Glutamatergic neuron (in vitro differentiated cells): ENCODE data around the gene TLE7. TPM values are rescaled to one million over a fixed set of nuclear protein-coding genes. Genes with fewer than 3 reads are reported as not detected.

Source experiments
- DNase-seq: peaks from one replicate; pipeline ENCODE4 v3.0.0; 2022
- H3K27ac Mint-ChIP-seq: one replicate; pipeline ENCODE4 v1.8.0; 2020; ENCODE audit warnings: mild to moderate bottlenecking, mixed read lengths, inconsistent platforms; ENCODE audit not compliant: unreplicated experiment
- H3K27me3 Mint-ChIP-seq: one replicate; pipeline ENCODE4 v1.8.0; 2020; ENCODE audit warnings: mild to moderate bottlenecking, moderate library complexity, mixed read lengths, inconsistent platforms; ENCODE audit not compliant: unreplicated experiment
- H3K36me3 Mint-ChIP-seq: one replicate; pipeline ENCODE4 v1.8.0; 2020; ENCODE audit warnings: mild to moderate bottlenecking, mixed read lengths, inconsistent platforms; ENCODE audit not compliant: unreplicated experiment
- H3K4me1 Mint-ChIP-seq: one replicate; pipeline ENCODE4 v1.8.0; 2020; ENCODE audit warnings: mild to moderate bottlenecking, low read depth, mixed read lengths, inconsistent platforms; ENCODE audit not compliant: unreplicated experiment
- H3K4me3 Mint-ChIP-seq: one replicate; pipeline ENCODE4 v1.8.0; 2020; ENCODE audit warnings: mild to moderate bottlenecking, mixed read lengths, inconsistent platforms; ENCODE audit not compliant: unreplicated experiment
- H3K9me3 Mint-ChIP-seq: one replicate; pipeline ENCODE4 v1.8.0; 2020; ENCODE audit warnings: mild to moderate bottlenecking, moderate library complexity, mixed read lengths, inconsistent platforms; ENCODE audit not compliant: unreplicated experiment
- CTCF ChIP-seq: fragments of 200-600 bp; sonication (generic); IDR thresholded peaks from one replicate; pipeline ENCODE4 v1.5.0; 2021; ENCODE audit not compliant: partially characterized antibody, unreplicated experiment
- total RNA-seq: library from RNA; stranded (reverse); fragmentation: NEBNext Ultra II Directional; extraction: Animal tissue kit (Norgen Biotek cat#: 25700); gene quantifications from one replicate; pipeline ENCODE4 v1.2.1, GENCODE V29; 2021; ENCODE audit not compliant: unreplicated experiment

Gene TLE7
- total RNA-seq, 1 donor from 2014 or later, result not detected

- peaks cover 9% of the 10 kb centered on the region for H3K36me3 Mint-ChIP-seq
- no peak for DNase-seq
Measured at GRCh38 chr16:71440669-71441347, 1.0 kb downstream of the TLE7 start.

GRCh38 chr16:71439523-71439922 is 2.3 kb downstream of the TLE7 start:
- peaks cover 12% of the 10 kb centered on the region for H3K27me3 Mint-ChIP-seq
- no peak for TF ChIP-seq CTCF
- H3K9me3 Mint-ChIP-seq, result peaks cover 11% of the 10 kb centered on the region
- H3K36me3 Mint-ChIP-seq, result peaks cover 7% of the 10 kb centered on the region
- no peaks in the 10 kb centered on the region for H3K4me1 Mint-ChIP-seq
- no peak overlapping the region for H3K27ac Mint-ChIP-seq
- DNase-seq, result no peak
- no peak overlapping the region for H3K4me3 Mint-ChIP-seq

More at GRCh38 chr16:71440669-71441347, 1.0 kb downstream of the TLE7 start:
- Mint-ChIP-seq H3K27me3 (peaks cover 17% of the 10 kb centered on the region), H3K4me1 (no peaks in the 10 kb centered on the region), H3K4me3 (no peak overlapping the region), H3K9me3 (peaks cover 16% of the 10 kb centered on the region), H3K27ac (no peak overlapping the region)
- TF ChIP-seq CTCF, result no peak

GRCh38 chr16:71436473-71436872 is 5.4 kb downstream of the TLE7 start:
- H3K36me3 Mint-ChIP-seq, result no peaks in the 10 kb centered on the region
- no peak overlapping the region for H3K27ac Mint-ChIP-seq
- no peaks in the 10 kb centered on the region for H3K4me1 Mint-ChIP-seq
- H3K27me3 Mint-ChIP-seq, result peaks cover 8% of the 10 kb centered on the region
- TF ChIP-seq CTCF, result no peak
- H3K4me3 Mint-ChIP-seq, result no peak overlapping the region
- DNase-seq, result no peak
- H3K9me3 Mint-ChIP-seq, result peaks cover 9% of the 10 kb centered on the region

- Mint-ChIP-seq H3K4me1 (no peaks in the 10 kb centered on the region), H3K9me3 (peaks cover 5% of the 10 kb centered on the region), H3K36me3 (no peaks in the 10 kb centered on the region), H3K4me3 (no peak overlapping the region), H3K27me3 (peaks cover 2% of the 10 kb centered on the region), H3K27ac (no peak overlapping the region)
- TF ChIP-seq CTCF, result no peak
- DNase-seq, result no peak
Measured at GRCh38 chr16:71432906-71433305, 8.9 kb downstream of the TLE7 start.

GRCh38 chr16:71431991-71432390 is 9.9 kb downstream of the TLE7 start:
- DNase-seq, result no peak
- Mint-ChIP-seq H3K4me1 (no peaks in the 10 kb centered on the region), H3K27me3 (peaks cover 4% of the 10 kb centered on the region), H3K27ac (no peak overlapping the region), H3K9me3 (peaks cover 7% of the 10 kb centered on the region), H3K36me3 (no peaks in the 10 kb centered on the region), H3K4me3 (no peak overlapping the region)
- no peak for TF ChIP-seq CTCF
